ENCODE results near the gene TUBB3.

DNA sequence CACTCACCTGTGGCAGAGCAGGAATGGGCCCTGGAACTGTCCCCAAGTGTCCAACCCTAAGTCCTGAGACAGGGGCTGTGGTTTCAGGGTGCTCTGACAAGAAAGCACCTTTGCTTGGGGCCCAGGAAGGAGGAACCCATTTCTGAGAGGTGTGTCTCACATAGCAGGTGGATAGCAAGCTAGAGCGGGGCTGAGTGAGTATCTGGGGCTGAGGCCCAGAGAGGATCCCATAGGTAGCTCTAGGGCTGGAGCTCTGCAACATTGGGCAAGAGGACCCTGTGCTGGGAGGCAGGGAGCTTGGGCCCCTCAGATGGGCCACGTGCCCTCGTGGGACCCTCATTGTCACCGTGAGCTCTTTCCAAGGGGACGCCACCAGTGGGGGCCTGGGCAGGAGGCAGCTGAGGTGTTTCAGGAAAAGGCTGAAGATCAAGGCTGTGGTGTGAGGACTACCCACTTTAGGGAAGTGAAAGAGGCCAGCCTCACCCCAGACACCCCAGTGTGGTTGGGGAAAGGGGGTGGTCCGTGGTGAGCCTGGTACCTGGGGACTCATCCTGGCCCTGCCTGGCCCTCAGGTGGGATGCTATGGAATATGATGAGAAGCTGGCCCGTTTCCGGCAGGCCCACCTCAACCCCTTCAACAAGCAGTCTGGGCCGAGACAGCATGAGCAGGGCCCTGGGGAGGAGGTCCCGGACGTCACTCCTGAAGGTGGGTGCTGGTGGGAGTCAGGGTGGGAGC lies 30.7 kb downstream of the TUBB3 start:
- no peak for TF ChIP-seq RAD21 (IDR thresholded peaks at IDR 0.05; ENCODE audit: low read length)
- TF ChIP-seq, protein P1, sequence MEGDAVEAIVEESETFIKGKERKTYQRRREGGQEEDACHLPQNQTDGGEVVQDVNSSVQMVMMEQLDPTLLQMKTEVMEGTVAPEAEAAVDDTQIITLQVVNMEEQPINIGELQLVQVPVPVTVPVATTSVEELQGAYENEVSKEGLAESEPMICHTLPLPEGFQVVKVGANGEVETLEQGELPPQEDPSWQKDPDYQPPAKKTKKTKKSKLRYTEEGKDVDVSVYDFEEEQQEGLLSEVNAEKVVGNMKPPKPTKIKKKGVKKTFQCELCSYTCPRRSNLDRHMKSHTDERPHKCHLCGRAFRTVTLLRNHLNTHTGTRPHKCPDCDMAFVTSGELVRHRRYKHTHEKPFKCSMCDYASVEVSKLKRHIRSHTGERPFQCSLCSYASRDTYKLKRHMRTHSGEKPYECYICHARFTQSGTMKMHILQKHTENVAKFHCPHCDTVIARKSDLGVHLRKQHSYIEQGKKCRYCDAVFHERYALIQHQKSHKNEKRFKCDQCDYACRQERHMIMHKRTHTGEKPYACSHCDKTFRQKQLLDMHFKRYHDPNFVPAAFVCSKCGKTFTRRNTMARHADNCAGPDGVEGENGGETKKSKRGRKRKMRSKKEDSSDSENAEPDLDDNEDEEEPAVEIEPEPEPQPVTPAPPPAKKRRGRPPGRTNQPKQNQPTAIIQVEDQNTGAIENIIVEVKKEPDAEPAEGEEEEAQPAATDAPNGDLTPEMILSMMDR (conservative IDR thresholded peaks at IDR 0.05; ENCODE audit: low read depth, low read length): no peak
- no peak for TF ChIP-seq ELK1 (IDR thresholded peaks at IDR 0.05; ENCODE audit: borderline replicate concordance, low read depth, low read length)
- TF ChIP-seq USF2 (IDR thresholded peaks at IDR 0.05; ENCODE audit: low read depth, low read length): no peak
- TF ChIP-seq FOS (IDR thresholded peaks at IDR 0.05; ENCODE audit: low read depth, low read length): no peak
- TF ChIP-seq MAFK (IDR thresholded peaks at IDR 0.05; ENCODE audit: low read depth, low read length): no peak
- TF ChIP-seq POLR2A (IDR thresholded peaks at IDR 0.05; ENCODE audit: low read depth, low read length): no peak
- no peak for TF ChIP-seq MXI1 (IDR thresholded peaks at IDR 0.05; ENCODE audit: borderline replicate concordance, low read depth, low read length)

All from IMR-90 (cell line).